Activated CD8-positive, alpha-beta T cell treated with anti-CD3 and anti-CD28 coated beads, Interleukin-2, amount 10 ng/mL, durations not matched to agents 7 days and 5 days (primary cell): Measurements from ENCODE around the gene MLST8. TPM values are rescaled to one million over a fixed set of nuclear protein-coding genes. Genes with fewer than 3 reads are reported as not detected.

Experiments used
- ATAC-seq: fragments of 150-1000 bp; cut with Tn5 transposase; one replicate; pipeline ENCODE4 v1.10.0; 2021; ENCODE audit warnings: moderate library complexity
- CTCF ChIA-PET: fragments of 350-600 bp; sonication (Branson Sonifier 250); formaldehyde crosslinking; loops from one replicate; lab custom pipeline; 2021; ENCODE audit warnings: antibody characterized with exemption; lab: Charles Lee
- POLR2A ChIA-PET: fragments of 350-600 bp; sonication (Branson Sonifier 250); formaldehyde crosslinking; loops from one replicate; lab custom pipeline; 2021; ENCODE audit warnings: antibody characterized with exemption; lab: Charles Lee
- DNase-seq: peaks from one replicate; pipeline ENCODE4 v3.0.0-alpha.2; 2020
- H3K27ac Mint-ChIP-seq: one replicate; pipeline ENCODE4 v1.8.0; 2021; ENCODE audit warnings: mild to moderate bottlenecking, mixed read lengths
- H3K27me3 Mint-ChIP-seq: one replicate; pipeline ENCODE4 v1.8.0; 2021; ENCODE audit warnings: low read depth, mixed read lengths
- H3K36me3 Mint-ChIP-seq: one replicate; pipeline ENCODE4 v1.8.0; 2021; ENCODE audit warnings: low read depth, mixed read lengths
- H3K4me1 Mint-ChIP-seq: one replicate; pipeline ENCODE4 v1.8.0; 2021; ENCODE audit warnings: low read depth, mixed read lengths
- H3K4me3 Mint-ChIP-seq: one replicate; pipeline ENCODE4 v1.8.0; 2021; ENCODE audit warnings: mild to moderate bottlenecking, mixed read lengths
- H3K9me3 Mint-ChIP-seq: one replicate; pipeline ENCODE4 v1.8.0; 2022; ENCODE audit warnings: mixed read lengths; ENCODE audit not compliant: insufficient read depth
- total RNA-seq, 2 experiments: library from RNA; stranded (reverse); gene quantifications; one replicate each; pipeline ENCODE4 v1.2.3, GENCODE V29; 2021

Gene MLST8
- total RNA-seq, 2 experiments from 2014 or later = 34.5 to 37.8 TPM

DNA sequence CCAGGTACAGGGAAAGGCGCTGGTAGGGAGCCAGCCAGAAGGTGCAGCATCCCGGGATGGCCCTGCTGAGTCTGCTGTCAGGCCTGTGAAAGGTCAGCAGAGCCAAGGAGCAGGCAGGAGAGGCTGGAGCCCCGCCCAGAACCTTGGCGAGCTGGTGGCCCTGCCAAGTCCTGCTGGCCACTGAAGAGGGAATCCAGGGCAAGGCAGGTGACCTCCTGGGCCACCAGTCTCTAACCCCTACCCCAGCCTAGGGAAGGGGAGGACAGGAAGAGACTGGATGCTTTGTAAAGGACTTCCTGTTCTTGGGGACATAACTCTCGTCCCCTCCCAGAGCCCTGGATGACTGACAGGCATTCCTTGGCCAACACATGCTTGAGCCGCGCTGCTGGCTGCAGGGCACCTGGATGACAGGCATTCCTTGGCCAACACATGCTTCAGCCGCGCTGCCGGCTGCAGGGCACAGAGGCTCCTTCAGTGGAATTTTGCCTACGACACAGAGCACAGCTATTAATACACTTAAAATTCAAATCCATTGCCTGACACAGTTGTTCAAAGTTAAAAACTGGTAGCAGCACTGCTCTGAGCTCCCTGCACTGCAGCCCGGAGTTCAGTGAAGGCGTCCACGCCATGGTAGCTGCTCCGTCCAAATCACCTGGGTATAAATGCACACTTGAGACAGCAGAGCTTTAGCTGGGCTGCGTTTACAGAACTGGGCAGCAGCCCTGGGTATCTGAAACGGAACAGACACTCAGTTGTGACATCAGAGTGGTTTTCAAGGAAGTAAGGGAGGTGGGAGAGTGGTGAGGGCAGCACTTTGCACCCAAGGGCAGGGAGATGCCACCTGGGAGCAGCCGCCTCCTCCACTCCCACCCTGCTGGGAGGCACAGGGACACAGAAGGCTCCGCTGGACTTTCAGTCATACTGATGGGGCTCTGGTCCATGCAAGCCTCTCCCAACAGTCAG is 7.4 kb downstream of the MLST8 start:
- no peaks in the 10 kb centered on the region for H3K9me3 Mint-ChIP-seq
- ChIA-PET POLR2A (no interaction called here), CTCF (no interaction called here)
- DNase-seq (no peak), ATAC-seq (no peak)
- peak overlapping the region; percentile 83 for H3K4me3 Mint-ChIP-seq
- peaks cover 24% of the 10 kb centered on the region for H3K36me3 Mint-ChIP-seq
- H3K4me1 Mint-ChIP-seq = peaks cover 26% of the 10 kb centered on the region
- peak overlapping the region; percentile 78 for H3K27ac Mint-ChIP-seq
- H3K27me3 Mint-ChIP-seq = no peaks in the 10 kb centered on the region

DNA sequence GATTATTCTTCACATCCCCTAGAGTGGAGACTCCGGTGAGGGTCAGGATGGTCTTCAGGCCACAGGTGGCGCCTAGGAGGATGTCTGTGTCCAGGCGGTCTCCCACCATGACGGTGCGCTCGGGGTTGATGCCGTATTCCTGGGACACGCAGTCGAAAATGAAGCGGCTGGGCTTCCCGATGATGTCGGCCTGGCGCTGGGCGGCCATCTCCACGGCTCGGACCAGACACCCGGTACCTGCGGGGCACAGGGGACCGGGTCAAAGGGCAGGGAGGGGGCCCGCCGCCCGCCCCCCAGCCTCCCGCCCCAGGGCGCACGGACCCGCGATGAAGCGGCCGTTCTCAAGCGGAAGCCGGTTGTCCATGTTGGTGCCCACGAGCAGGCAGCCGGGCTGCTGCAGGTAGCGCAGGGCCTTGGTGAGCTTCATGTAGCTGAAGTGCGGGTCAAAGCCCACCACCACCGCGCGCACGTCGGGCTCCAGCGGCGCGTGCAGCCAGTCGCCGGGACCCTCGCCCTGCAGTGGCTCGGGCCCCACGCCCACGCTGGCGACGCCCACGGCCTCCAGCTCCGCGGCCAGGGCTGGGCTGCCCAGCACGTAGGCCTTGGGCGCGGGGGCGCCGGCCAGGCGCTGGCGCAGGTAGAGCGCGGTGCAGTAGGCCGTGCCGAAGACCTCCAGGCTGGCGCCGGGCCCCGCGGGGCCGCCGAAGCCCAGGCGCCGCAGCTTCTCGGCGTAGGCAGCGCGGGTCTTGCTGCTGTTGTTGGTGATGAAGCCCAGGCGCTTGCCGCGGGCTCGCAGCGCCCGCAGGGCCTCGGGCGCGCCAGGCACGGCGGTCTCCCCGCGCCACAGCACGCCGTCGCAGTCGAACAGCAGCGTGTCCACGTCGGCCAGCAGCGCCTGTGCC is 8.8 kb downstream of the MLST8 start:
- Mint-ChIP-seq H3K27me3 (no peaks in the 10 kb centered on the region), H3K36me3 (peaks cover 18% of the 10 kb centered on the region), H3K9me3 (no peaks in the 10 kb centered on the region), H3K27ac (peak overlapping the region; percentile 78), H3K4me1 (peaks cover 24% of the 10 kb centered on the region), H3K4me3 (peak overlapping the region; percentile 83)
- ChIA-PET CTCF (interaction anchor here (1.0 to 1.6 kb wide), 3 partner anchors 8 to 59 kb away, joined by 5 to 6 read pairs (median 6); partner anchors contain the start of genes MLST8 and TRAF7), POLR2A (interaction anchor here (0.6 to 1.8 kb wide), 7 partner anchors 8 to 537 kb away, joined by 3 to 7 read pairs (median 3); no protein-coding TSS in a partner anchor)
- ATAC-seq (peak; percentile 1), DNase-seq (no peak)

DNA sequence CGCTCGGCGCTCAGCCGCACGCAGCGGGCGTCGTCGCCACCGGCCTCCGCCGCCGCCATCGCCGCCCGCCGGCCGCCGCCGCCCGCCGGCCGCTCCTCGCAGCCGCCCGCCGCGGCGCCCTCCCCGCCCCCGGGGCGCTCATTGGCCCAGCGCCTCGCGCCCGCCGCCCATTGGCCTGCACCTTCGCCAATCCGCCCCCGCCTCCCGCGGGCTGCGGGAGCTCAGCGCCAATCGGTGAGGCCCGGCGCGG is 9.4 kb downstream of the MLST8 start, which contains the start of gene PGP:
Gene PGP (minus strand): TSS at position 122 of the 250 bp plus-strand sequence. CDS start 63 bp downstream, at position 59.
- ChIA-PET POLR2A (interaction anchor here (0.6 to 1.8 kb wide), 7 partner anchors 9 to 537 kb away, joined by 3 to 7 read pairs (median 3); no protein-coding TSS in a partner anchor), CTCF (interaction anchor here (1.0 to 1.6 kb wide), 3 partner anchors 9 to 60 kb away, joined by 5 to 6 read pairs (median 6); partner anchors contain the start of genes MLST8 and TRAF7)
- Mint-ChIP-seq H3K27ac (peak within 1 kb of the TSS; percentile 93), H3K36me3 (peaks cover 18% of the 10 kb centered on the region), H3K9me3 (no peaks in the 10 kb centered on the region), H3K27me3 (no peaks in the 10 kb centered on the region), H3K4me3 (peak within 1 kb of the TSS; percentile 85), H3K4me1 (peaks cover 24% of the 10 kb centered on the region)
- DNase-seq = no peak
- ATAC-seq = peak; percentile 97

DNA sequence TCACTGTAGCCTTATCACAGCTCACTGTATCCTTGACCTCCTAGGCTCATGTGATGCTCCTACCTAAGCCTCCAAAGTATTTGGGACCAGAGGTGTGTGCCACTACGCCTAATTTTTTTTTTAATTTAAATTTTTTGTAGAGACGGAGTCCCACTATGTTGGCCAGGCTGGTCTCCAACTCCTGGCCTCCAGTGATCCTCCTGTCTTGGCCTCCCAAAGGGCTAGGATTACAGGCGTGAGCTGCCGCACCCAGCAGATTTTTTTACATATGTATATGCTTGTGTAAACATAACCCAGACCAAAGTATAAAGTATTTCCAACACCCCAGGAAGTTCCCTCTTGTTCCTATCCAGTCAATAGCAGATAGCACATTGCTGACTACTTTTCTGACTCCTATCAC is 11.1 kb downstream of the MLST8 start:
- DNase-seq = no peak
- peak overlapping the region; percentile 55 for H3K27ac Mint-ChIP-seq
- CTCF ChIA-PET = interaction anchor here (1.2 kb wide), 1 partner anchor 76 kb away, joined by 6 read pairs; no protein-coding TSS in a partner anchor
- POLR2A ChIA-PET = no interaction called here
- H3K36me3 Mint-ChIP-seq = peaks cover 16% of the 10 kb centered on the region
- no peaks in the 10 kb centered on the region for H3K27me3 Mint-ChIP-seq
- no peaks in the 10 kb centered on the region for H3K9me3 Mint-ChIP-seq
- H3K4me1 Mint-ChIP-seq = peaks cover 24% of the 10 kb centered on the region
- peak overlapping the region; percentile 85 for H3K4me3 Mint-ChIP-seq
- no peak for ATAC-seq

DNA sequence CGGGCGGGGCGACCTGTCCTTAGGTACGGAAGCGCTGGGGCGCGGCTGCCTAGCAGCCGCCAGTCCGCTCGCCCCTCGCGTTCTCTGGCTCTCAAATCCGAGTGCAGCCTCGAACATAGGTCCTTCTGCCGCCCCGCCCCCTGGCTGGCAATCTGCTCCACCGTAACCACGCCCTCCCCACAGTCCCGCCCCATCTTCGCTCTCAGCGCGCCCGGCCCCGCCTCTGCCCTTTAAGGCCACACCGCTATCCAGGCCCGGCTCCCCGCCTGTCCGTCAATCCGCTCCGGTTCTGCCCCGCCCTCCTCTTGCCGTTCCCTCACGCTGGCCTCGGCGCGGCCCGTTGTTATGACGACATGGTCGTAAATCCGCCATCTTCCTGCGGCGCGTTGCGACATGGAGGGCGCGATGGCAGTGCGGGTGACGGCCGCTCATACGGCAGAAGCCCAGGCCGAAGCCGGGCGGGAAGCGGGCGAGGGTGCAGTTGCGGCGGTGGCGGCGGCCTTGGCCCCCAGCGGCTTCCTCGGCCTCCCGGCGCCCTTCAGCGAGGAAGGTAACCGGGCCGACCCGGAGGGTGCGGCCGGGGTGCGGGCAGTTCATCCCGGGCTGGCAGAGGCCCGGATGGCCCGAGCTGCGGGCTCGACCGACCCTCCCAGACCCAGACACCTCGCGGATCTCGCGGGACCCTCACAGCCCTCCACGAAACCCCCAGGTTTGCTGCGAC is 18.1 kb downstream of the MLST8 start, which contains the start of gene E4F1:
Gene E4F1 (plus strand): TSS at position 371 of the 721 bp plus-strand sequence. CDS start 23 bp downstream, at position 394.
- Mint-ChIP-seq H3K27me3 (no peaks in the 10 kb centered on the region), H3K4me3 (peak within 1 kb of the TSS; percentile 82), H3K36me3 (peaks cover 4% of the 10 kb centered on the region), H3K9me3 (no peaks in the 10 kb centered on the region), H3K4me1 (peaks cover 19% of the 10 kb centered on the region), H3K27ac (peak within 1 kb of the TSS; percentile 82)
- ATAC-seq (peak; percentile 98), DNase-seq (peak; percentile 100)
- ChIA-PET CTCF (interaction anchor here (0.6 to 1.4 kb wide), 2 partner anchors 28 to 29 kb away, joined by 3 to 4 read pairs; partner anchors contain the start of gene ECI1), POLR2A (interaction anchor here (0.5 to 0.8 kb wide), 3 partner anchors 28 to 1500 kb away, joined by 3 to 4 read pairs (median 3); partner anchors contain the start of gene ECI1)

DNA sequence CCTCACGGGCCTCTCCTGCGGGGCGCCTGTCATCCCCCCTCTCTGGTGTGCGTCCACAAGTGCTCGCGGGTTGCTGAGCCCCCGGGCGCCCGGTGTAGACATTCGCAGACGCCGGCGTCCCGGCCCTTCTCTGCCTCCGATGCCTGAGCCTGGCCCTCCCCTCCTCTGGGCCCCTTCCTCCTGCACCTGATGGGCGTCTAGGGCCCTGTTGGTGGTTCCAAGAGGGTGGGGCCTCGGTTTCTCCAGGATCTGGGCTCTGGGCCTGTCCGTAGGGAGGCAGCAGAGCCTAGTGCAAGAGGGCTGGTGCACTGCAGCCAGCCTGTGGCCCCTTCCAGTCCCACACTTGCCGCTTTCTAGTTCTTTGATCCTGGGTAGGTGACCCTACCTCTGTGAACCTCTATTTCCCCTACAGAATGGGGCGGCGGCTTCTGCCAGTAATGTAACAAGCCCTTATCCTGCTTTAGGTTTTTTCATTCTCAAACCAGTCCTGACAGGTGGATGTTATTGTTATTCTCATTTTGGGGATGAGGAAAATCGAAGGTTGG is 18.8 kb downstream of the MLST8 start:
- Mint-ChIP-seq H3K4me3 (peak overlapping the region; percentile 82), H3K4me1 (peaks cover 19% of the 10 kb centered on the region), H3K36me3 (peaks cover 4% of the 10 kb centered on the region), H3K27ac (peak overlapping the region; percentile 70), H3K9me3 (no peaks in the 10 kb centered on the region), H3K27me3 (no peaks in the 10 kb centered on the region)
- ChIA-PET CTCF (interaction anchor here (1.4 kb wide), 1 partner anchor 27 kb away, joined by 4 read pairs; the partner anchor contains the start of gene ECI1), POLR2A (interaction anchor here (0.5 to 0.8 kb wide), 3 partner anchors 28 to 291 kb away, joined by 3 read pairs; partner anchors contain the start of gene ECI1)
- peak; percentile 39 for ATAC-seq
- peak; percentile 42 for DNase-seq

DNA sequence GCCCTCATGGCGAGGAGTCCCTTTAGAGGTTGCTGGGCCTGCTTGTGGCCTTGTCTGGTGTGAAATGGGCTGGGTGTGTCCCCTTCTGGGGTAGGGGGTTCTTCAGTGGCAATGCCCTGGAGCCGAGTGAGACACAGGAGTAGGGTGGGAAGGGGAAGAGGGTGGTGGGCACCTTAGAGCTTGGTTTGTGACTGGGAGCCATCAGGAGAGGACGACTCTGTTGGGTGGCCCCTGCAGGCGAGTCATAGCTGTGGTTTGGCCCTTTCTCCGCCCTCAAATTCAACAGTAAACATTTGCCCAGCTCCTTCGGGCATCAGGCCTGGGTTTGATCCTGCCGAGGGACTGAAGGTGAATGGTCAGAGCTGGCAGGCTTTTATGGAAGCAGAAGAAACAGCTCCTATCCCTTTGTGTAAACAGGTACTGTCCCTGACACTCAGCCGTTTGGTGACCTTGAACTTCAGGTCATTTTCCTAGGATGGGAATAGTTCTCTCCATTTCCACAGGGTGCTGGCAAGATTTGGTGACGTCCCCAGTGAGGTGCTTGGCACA is 21.1 kb downstream of the MLST8 start:
- no peaks in the 10 kb centered on the region for H3K27me3 Mint-ChIP-seq
- no peak overlapping the region for H3K4me3 Mint-ChIP-seq
- no peaks in the 10 kb centered on the region for H3K9me3 Mint-ChIP-seq
- peaks cover 21% of the 10 kb centered on the region for H3K4me1 Mint-ChIP-seq
- CTCF ChIA-PET = no interaction called here
- H3K27ac Mint-ChIP-seq = peak overlapping the region; percentile 16
- no peak for DNase-seq
- no peak for ATAC-seq
- peaks cover 4% of the 10 kb centered on the region for H3K36me3 Mint-ChIP-seq
- POLR2A ChIA-PET = no interaction called here

DNA sequence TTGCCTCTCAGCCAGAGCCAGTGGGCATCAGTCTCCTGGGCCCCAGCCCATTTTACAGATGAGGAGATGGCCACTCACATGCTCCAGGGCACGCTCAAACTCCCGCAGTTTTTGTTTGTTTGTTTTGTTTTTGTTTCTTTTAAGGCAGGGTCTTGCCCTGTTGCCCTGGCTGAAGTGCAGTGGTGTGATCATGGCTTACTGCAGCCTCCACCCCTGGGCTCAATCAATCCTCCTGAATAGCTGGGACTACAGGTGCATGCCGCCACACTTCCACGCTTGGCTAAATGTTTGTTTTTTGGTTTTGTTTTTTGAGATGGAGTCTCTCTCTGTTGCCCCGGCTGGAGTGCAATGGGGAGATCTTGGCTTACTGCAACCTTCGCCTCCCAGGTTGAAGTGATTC is 21.7 kb downstream of the MLST8 start:
- ChIA-PET CTCF (no interaction called here), POLR2A (no interaction called here)

DNA sequence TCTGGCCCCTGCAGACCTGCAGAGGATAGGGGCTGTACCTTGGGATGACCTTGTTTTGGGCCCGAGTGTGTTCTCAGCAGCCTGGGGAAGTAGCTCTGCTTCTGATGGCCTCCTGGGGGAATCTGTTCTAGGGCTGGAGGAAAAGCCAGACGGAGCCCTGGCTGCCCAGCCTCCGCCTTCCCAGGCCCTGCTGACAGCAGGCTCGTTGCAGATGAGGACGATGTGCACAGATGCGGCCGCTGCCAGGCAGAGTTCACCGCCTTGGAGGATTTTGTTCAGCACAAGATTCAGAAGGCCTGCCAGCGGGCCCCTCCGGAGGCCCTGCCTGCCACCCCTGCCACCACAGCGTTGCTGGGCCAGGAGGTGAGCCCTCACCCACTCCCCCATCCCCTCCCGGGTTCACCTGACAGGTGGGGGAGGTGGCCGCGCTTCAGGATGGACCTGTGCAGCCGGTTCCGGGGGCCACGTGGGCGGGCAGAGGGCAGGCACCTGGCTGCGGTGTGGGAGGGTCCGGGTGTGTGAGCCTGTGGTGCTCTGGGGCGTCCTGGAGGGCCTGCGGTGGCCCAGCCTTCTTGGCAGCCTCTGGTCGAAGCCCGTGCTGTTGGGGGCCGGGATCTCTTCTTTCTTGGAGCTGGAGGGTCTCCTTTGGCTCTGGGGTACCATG is 23.0 kb downstream of the MLST8 start:
- POLR2A ChIA-PET = no interaction called here

More for the DNA sequence above, 21.7 kb downstream of the MLST8 start:
- no peaks in the 10 kb centered on the region for H3K9me3 Mint-ChIP-seq
- H3K27ac Mint-ChIP-seq = no peak overlapping the region
- no peak overlapping the region for H3K4me3 Mint-ChIP-seq
- no peak for DNase-seq
- ATAC-seq = no peak
- peaks cover 4% of the 10 kb centered on the region for H3K36me3 Mint-ChIP-seq
- H3K4me1 Mint-ChIP-seq = peaks cover 21% of the 10 kb centered on the region
- no peaks in the 10 kb centered on the region for H3K27me3 Mint-ChIP-seq

DNA sequence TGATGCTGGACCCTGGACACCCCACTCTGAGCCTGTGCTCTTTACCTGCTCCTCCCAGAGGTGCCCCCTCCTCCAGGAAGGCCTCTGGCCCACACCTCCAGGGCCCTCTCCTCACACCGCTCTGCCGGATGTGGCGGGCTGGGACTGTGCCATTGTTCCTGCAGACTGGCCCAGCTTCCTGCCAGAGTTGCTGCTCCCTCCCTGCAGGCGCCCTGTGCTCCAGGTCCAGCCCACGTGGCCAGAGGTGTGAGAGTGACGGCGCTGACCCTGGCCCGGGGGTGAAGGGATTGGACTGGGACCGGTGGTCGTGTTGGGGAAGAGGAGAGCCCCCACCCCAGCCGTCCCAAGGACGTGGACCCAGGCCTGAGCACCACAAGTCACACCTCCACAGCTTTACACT is 23.8 kb downstream of the MLST8 start:
- Mint-ChIP-seq H3K4me1 (peaks cover 20% of the 10 kb centered on the region), H3K36me3 (peaks cover 7% of the 10 kb centered on the region), H3K9me3 (no peaks in the 10 kb centered on the region), H3K27ac (no peak overlapping the region), H3K4me3 (no peak overlapping the region), H3K27me3 (no peaks in the 10 kb centered on the region)
- DNase-seq = no peak
- ChIA-PET CTCF (no interaction called here), POLR2A (no interaction called here)
- no peak for ATAC-seq

More for the DNA sequence above, 23.0 kb downstream of the MLST8 start:
- Mint-ChIP-seq H3K27ac (no peak overlapping the region), H3K9me3 (no peaks in the 10 kb centered on the region), H3K4me1 (peaks cover 21% of the 10 kb centered on the region), H3K36me3 (peaks cover 4% of the 10 kb centered on the region), H3K27me3 (no peaks in the 10 kb centered on the region), H3K4me3 (no peak overlapping the region)
- CTCF ChIA-PET = no interaction called here
- DNase-seq (no peak), ATAC-seq (no peak)
